Osteocyte (in vitro differentiated cells): Measurements from ENCODE around the gene EXOSC3. TPM values are rescaled to one million over a fixed set of nuclear protein-coding genes. Genes with fewer than 3 reads are reported as not detected.
A peak's percentile ranks its signal among the peaks of the same experiment; 100 is the strongest.

Experiments used
- DNase-seq: peaks from one replicate; pipeline ENCODE4 v3.0.0; 2021; ENCODE audit warnings: mixed read lengths; ENCODE audit not compliant: unreplicated experiment; ENCODE audit errors: extremely low spot score
- H3K27ac Mint-ChIP-seq: one replicate; pipeline ENCODE4 v1.8.0; 2021; ENCODE audit warnings: mild to moderate bottlenecking, mixed read lengths; ENCODE audit not compliant: unreplicated experiment
- H3K27me3 Mint-ChIP-seq: one replicate; pipeline ENCODE4 v1.8.0; 2021; ENCODE audit warnings: mixed read lengths; ENCODE audit not compliant: unreplicated experiment
- H3K36me3 Mint-ChIP-seq: one replicate; pipeline ENCODE4 v1.8.0; 2021; ENCODE audit warnings: mixed read lengths; ENCODE audit not compliant: unreplicated experiment
- H3K4me1 Mint-ChIP-seq: one replicate; pipeline ENCODE4 v1.8.0; 2021; ENCODE audit warnings: mixed read lengths; ENCODE audit not compliant: unreplicated experiment
- H3K4me3 Mint-ChIP-seq: one replicate; pipeline ENCODE4 v1.8.0; 2021; ENCODE audit warnings: mild to moderate bottlenecking, moderate library complexity, mixed read lengths; ENCODE audit not compliant: unreplicated experiment
- H3K9me3 Mint-ChIP-seq: one replicate; pipeline ENCODE4 v1.8.0; 2021; ENCODE audit warnings: mixed read lengths; ENCODE audit not compliant: unreplicated experiment
- CTCF ChIP-seq: fragments of 200-600 bp; sonication (generic); IDR thresholded peaks from 2 replicates; pipeline ENCODE4 v1.5.0; 2021; ENCODE audit warnings: antibody characterized with exemption, mild to moderate bottlenecking, moderate library complexity
- total RNA-seq: library from RNA; stranded (reverse); gene quantifications from 2 replicates; pipeline ENCODE4 v1.2.1, GENCODE V29; 2021

Gene EXOSC3
- total RNA-seq, 1 donor from 2014 or later: 31.6 TPM

GRCh38 chr9:37761511-37761910 lies 23.4 kb downstream of the EXOSC3 start:
- H3K27me3 Mint-ChIP-seq: no peaks in the 10 kb centered on the region
- H3K9me3 Mint-ChIP-seq: no peaks in the 10 kb centered on the region
- DNase-seq: no peak
- H3K4me3 Mint-ChIP-seq: no peak overlapping the region
- no peaks in the 10 kb centered on the region for H3K4me1 Mint-ChIP-seq
- H3K36me3 Mint-ChIP-seq: peaks cover 28% of the 10 kb centered on the region
- TF ChIP-seq CTCF: no peak
- H3K27ac Mint-ChIP-seq: no peak overlapping the region

GRCh38 chr9:37760416-37761161 lies 24.3 kb downstream of the EXOSC3 start:
- no peaks in the 10 kb centered on the region for H3K27me3 Mint-ChIP-seq
- no peak for TF ChIP-seq CTCF
- H3K4me3 Mint-ChIP-seq: no peak overlapping the region
- no peaks in the 10 kb centered on the region for H3K9me3 Mint-ChIP-seq
- peaks cover 24% of the 10 kb centered on the region for H3K36me3 Mint-ChIP-seq
- H3K4me1 Mint-ChIP-seq: no peaks in the 10 kb centered on the region
- no peak for DNase-seq
- no peak overlapping the region for H3K27ac Mint-ChIP-seq

GRCh38 chr9:37758747-37759146 lies 26.1 kb downstream of the EXOSC3 start:
- H3K9me3 Mint-ChIP-seq: no peaks in the 10 kb centered on the region
- TF ChIP-seq CTCF: no peak
- DNase-seq: no peak
- peaks cover 10% of the 10 kb centered on the region for H3K4me1 Mint-ChIP-seq
- H3K27ac Mint-ChIP-seq: no peak overlapping the region
- H3K4me3 Mint-ChIP-seq: no peak overlapping the region
- no peaks in the 10 kb centered on the region for H3K27me3 Mint-ChIP-seq
- H3K36me3 Mint-ChIP-seq: peaks cover 19% of the 10 kb centered on the region

- H3K36me3 Mint-ChIP-seq: peaks cover 6% of the 10 kb centered on the region
- H3K27me3 Mint-ChIP-seq: peaks cover 3% of the 10 kb centered on the region
- H3K4me3 Mint-ChIP-seq: peak within 1 kb of the TSS; percentile 99
- TF ChIP-seq CTCF: no peak
- H3K4me1 Mint-ChIP-seq: peaks cover 10% of the 10 kb centered on the region
- DNase-seq: peak; percentile 89
- peak within 1 kb of the TSS; percentile 97 for H3K27ac Mint-ChIP-seq
- H3K9me3 Mint-ChIP-seq: no peaks in the 10 kb centered on the region
Measured at GRCh38 chr9:37753489-37754190, 31.2 kb downstream of the EXOSC3 start, which contains the start of gene TRMT10B. TSS of gene TRMT10B (plus strand) at chr9:37753805. CDS start at chr9:37761932, 8,127 bp downstream.
